CD4-positive, alpha-beta T cell (primary cell): Measurements from ENCODE around the gene GADD45G. TPM values are rescaled to one million over a fixed set of nuclear protein-coding genes. Genes with fewer than 3 reads are reported as not detected.

Experiments used
- ATAC-seq: fragments of 200-7000 bp; cut with Tn5 transposase; one replicate; pipeline ENCODE4 v1.10.0; 2022; ENCODE audit warnings: mild to moderate bottlenecking; ENCODE audit not compliant: poor library complexity
- CTCF ChIA-PET: fragments of 350-600 bp; sonication (Branson Sonifier 250); formaldehyde crosslinking; loops from one replicate; lab custom pipeline; 2021; ENCODE audit warnings: antibody characterized with exemption, inconsistent platforms; lab: Charles Lee
- POLR2A ChIA-PET: fragments of 350-600 bp; sonication (Branson Sonifier 250); formaldehyde crosslinking; loops from one replicate; lab custom pipeline; 2021; ENCODE audit warnings: antibody characterized with exemption, inconsistent platforms; lab: Charles Lee
- DNase-seq, 14 experiments: peaks; one replicate each; pipeline ENCODE4 v3.0.0-alpha.2; 2013 to 2020; ENCODE audit warnings: mixed read lengths in 2 of 14
- H3K27ac ChIP-seq, 2 donors: one replicate each; pipeline versions ENCODE4 v1.5.1 to v1.7.0; 2013; ENCODE audit warnings: low read length in 2 of 2, low read depth in 1 of 2, mild to moderate bottlenecking in 1 of 2
- H3K27me3 ChIP-seq, 2 experiments: 1 replicate in 1 of 2; 2 replicates in 1 of 2; pipeline versions ENCODE4 v1.6.1 to v1.7.0; 2013; ENCODE audit warnings: low read length in 2 of 2, control low read depth in 1 of 2, mild to moderate bottlenecking in 1 of 2, moderate library complexity in 1 of 2; ENCODE audit not compliant: insufficient read depth in 2 of 2, control insufficient read depth in 1 of 2
- H3K36me3 ChIP-seq: one replicate; pipeline ENCODE4 v1.6.1; 2013; ENCODE audit warnings: low read length, control low read depth; ENCODE audit not compliant: insufficient read depth
- H3K4me1 ChIP-seq: one replicate; pipeline ENCODE4 v1.6.1; 2013; ENCODE audit warnings: low read length, control low read depth; ENCODE audit not compliant: insufficient read depth
- H3K4me3 ChIP-seq: one replicate; pipeline ENCODE4 v1.5.1; 2013; ENCODE audit warnings: mild to moderate bottlenecking, low read length, moderate library complexity
- H3K9me3 ChIP-seq, 2 experiments: 1 replicate in 1 of 2; 2 replicates in 1 of 2; pipeline versions ENCODE4 v1.6.1 to v1.7.0; 2013; ENCODE audit warnings: low read length in 2 of 2, mild to moderate bottlenecking in 2 of 2, control low read depth in 1 of 2, moderate library complexity in 1 of 2; ENCODE audit not compliant: control insufficient read depth in 1 of 2, insufficient read depth in 1 of 2
- H3K27ac Mint-ChIP-seq: one replicate; pipeline ENCODE4 v1.8.0; 2020; ENCODE audit warnings: mixed read lengths
- H3K27me3 Mint-ChIP-seq: one replicate; pipeline ENCODE4 v1.8.0; 2021; ENCODE audit warnings: mixed read lengths
- H3K36me3 Mint-ChIP-seq: one replicate; pipeline ENCODE4 v1.8.0; 2021; ENCODE audit warnings: low read depth, mixed read lengths
- H3K4me1 Mint-ChIP-seq: one replicate; pipeline ENCODE4 v1.8.0; 2021; ENCODE audit warnings: low read depth, mixed read lengths
- H3K4me3 Mint-ChIP-seq: one replicate; pipeline ENCODE4 v1.8.0; 2020; ENCODE audit warnings: mild to moderate bottlenecking, mixed read lengths
- H3K9me3 Mint-ChIP-seq: one replicate; pipeline ENCODE4 v1.8.0; 2020; ENCODE audit warnings: mixed read lengths
- intact Hi-C, 2 experiments: fragments of 100-400 bp; cut with DNase I in 1 of 2; cut with micrococcal nuclease in 1 of 2; formaldehyde crosslinking; loops; one replicate each; pipeline versions ENCODE4 v1.15.1 to v1.9.0; 2023 to 2025; cut with DNase I, micrococcal nuclease
- total RNA-seq, 174 experiments: library from RNA in 2 of 174; stranded (reverse) in 2 of 174; gene quantifications; one replicate each; pipeline ENCODE4 v1.2.3 and lab custom pipeline; 2021 to 2026
- TF ChIP-seq, protein P1 (sequence below): fragments of 200-600 bp; IDR thresholded peaks from one replicate; pipeline ENCODE4 v1.8.0; 2022; ENCODE audit warnings: antibody characterized with exemption, mild to moderate bottlenecking

Gene GADD45G
- total RNA-seq, 2 experiments from 2014 or later, result 15.6 to 16.1 TPM

DNA sequence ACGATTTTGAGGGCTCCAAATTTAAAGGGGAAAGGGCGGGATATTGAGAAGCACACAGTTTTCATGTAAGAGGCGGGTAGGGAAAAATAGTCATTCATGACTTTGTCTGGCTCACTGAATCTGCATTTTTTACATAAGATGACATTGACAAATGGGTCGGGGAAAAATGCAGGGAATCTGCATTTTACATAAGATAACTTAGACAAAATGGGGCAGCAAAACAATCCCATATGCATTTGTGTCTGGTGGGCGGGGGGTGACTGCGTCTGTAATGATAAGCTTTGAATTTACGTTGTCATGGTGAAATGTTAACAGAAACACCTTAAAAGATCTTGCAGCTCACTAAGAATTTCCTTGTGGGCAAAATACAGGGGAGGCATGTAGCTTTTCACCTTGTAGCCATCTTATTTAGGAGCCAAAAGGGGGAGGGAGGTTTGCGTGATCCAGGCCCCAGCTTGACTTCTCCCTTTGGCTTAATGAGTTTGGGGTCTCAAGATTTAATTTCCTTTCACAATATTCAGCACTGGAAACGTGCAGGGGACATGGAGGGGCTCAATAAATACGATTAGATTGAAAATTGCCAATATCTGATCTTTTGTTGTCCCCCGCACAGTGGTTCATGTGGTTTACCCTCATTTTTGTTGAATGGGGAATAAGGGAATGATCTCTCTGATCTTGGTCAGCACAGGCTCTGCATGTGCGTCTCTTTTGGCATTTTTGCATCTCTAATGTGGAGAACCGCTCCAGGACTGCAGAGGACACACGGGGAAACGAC, 41.1 kb upstream of the GADD45G start:
- ATAC-seq (no peak), DNase-seq (no peak)
- no peak overlapping the region for H3K27ac ChIP-seq
- no peaks in the 10 kb centered on the region for H3K4me1 Mint-ChIP-seq
- H3K9me3 Mint-ChIP-seq, result no peaks in the 10 kb centered on the region
- intact Hi-C loops, result no loop called here
- no peak overlapping the region for H3K27ac Mint-ChIP-seq
- no peaks in the 10 kb centered on the region for H3K36me3 Mint-ChIP-seq
- TF ChIP-seq, protein P1, sequence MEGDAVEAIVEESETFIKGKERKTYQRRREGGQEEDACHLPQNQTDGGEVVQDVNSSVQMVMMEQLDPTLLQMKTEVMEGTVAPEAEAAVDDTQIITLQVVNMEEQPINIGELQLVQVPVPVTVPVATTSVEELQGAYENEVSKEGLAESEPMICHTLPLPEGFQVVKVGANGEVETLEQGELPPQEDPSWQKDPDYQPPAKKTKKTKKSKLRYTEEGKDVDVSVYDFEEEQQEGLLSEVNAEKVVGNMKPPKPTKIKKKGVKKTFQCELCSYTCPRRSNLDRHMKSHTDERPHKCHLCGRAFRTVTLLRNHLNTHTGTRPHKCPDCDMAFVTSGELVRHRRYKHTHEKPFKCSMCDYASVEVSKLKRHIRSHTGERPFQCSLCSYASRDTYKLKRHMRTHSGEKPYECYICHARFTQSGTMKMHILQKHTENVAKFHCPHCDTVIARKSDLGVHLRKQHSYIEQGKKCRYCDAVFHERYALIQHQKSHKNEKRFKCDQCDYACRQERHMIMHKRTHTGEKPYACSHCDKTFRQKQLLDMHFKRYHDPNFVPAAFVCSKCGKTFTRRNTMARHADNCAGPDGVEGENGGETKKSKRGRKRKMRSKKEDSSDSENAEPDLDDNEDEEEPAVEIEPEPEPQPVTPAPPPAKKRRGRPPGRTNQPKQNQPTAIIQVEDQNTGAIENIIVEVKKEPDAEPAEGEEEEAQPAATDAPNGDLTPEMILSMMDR, result no peak
- H3K9me3 ChIP-seq, result no peaks in the 10 kb centered on the region
- CTCF ChIA-PET, result no interaction called here
- no peaks in the 10 kb centered on the region for H3K36me3 ChIP-seq
- H3K27me3 Mint-ChIP-seq, result no peaks in the 10 kb centered on the region
- H3K27me3 ChIP-seq, result no peaks in the 10 kb centered on the region
- no peaks in the 10 kb centered on the region for H3K4me1 ChIP-seq
- no peak overlapping the region for H3K4me3 ChIP-seq
- POLR2A ChIA-PET, result no interaction called here
- H3K4me3 Mint-ChIP-seq, result no peak overlapping the region

DNA sequence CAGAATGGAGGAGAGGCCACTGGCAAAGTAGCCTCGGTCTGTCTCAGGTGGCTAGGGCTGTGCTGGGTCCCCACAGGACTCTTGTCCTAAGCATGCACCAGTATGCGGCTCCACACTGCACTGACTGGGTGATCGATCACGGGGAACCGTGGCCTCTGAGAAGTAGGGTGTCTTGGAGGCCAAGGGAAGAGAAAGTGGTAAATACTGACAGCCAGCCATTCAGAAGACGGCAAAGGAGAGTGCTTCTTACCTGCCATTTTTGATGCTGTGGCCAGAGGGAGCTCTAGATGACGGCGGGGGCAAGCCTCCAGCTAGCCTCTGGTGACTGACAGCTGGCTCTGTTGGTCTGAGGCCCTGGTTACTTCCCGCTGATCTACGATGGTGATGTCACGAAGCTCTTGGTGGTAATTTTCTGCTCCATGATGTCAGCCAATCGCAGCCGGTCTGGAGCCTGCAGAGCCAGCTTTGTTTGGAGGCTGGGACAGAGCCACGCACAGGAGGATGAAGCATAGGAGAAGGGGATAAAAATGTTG, 40.4 kb upstream of the GADD45G start:
- Histone ChIP-seq H3K9me3 (no peaks in the 10 kb centered on the region), H3K4me1 (no peaks in the 10 kb centered on the region), H3K36me3 (no peaks in the 10 kb centered on the region), H3K27me3 (no peaks in the 10 kb centered on the region), H3K27ac (no peak overlapping the region), H3K4me3 (no peak overlapping the region)
- intact Hi-C loops, result no loop called here
- no peaks in the 10 kb centered on the region for H3K27me3 Mint-ChIP-seq
- H3K9me3 Mint-ChIP-seq, result no peaks in the 10 kb centered on the region
- TF ChIP-seq, protein P1, result no peak
- no peak overlapping the region for H3K27ac Mint-ChIP-seq
- POLR2A ChIA-PET, result no interaction called here
- H3K4me1 Mint-ChIP-seq, result no peaks in the 10 kb centered on the region
- CTCF ChIA-PET, result no interaction called here
- H3K36me3 Mint-ChIP-seq, result no peaks in the 10 kb centered on the region
- ATAC-seq (no peak), DNase-seq (no peak)
- H3K4me3 Mint-ChIP-seq, result no peak overlapping the region

DNA sequence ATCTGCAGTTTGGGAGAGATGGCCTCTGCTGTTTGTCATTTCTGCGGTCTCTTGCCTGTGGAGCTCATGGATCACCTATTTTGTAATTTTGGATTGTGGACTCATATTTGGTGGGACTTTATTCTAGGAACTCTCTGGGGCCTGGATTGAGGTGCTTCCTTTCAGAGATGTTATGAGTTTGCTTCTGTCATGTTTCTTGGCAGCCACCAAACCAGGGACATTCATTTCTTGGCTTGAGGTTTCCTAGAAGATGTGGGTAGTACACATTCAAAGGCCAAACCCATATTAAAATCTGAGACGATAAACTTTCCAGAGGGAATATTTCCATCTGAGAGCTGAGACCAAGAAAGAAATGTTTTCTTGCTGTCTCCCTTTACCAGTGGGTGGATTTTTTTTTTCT, 37.2 kb upstream of the GADD45G start:
- intact Hi-C loops, result no loop called here
- no peaks in the 10 kb centered on the region for H3K36me3 Mint-ChIP-seq
- Histone ChIP-seq H3K27me3 (no peaks in the 10 kb centered on the region), H3K27ac (no peak overlapping the region), H3K4me3 (no peak overlapping the region), H3K4me1 (no peaks in the 10 kb centered on the region), H3K36me3 (no peaks in the 10 kb centered on the region), H3K9me3 (no peaks in the 10 kb centered on the region)
- ChIA-PET CTCF (no interaction called here), POLR2A (interaction anchor here (0.7 kb wide), 1 partner anchor 9 kb away, joined by 4 read pairs; no protein-coding TSS in a partner anchor)
- no peaks in the 10 kb centered on the region for H3K4me1 Mint-ChIP-seq
- DNase-seq, result no peak
- H3K4me3 Mint-ChIP-seq, result no peak overlapping the region
- no peaks in the 10 kb centered on the region for H3K9me3 Mint-ChIP-seq
- no peak overlapping the region for H3K27ac Mint-ChIP-seq
- no peak for ATAC-seq
- TF ChIP-seq, protein P1, result no peak
- H3K27me3 Mint-ChIP-seq, result peaks cover 5% of the 10 kb centered on the region
